Endothelial cell of umbilical vein (primary cell): ENCODE measurements around the gene NKX2-4.
"Not testable (repeated sequence)": the region's sequence is repeated elsewhere in the genome, so short reads cannot be mapped to it uniquely, and the experiment has no call there.

Experiments used
- CTCF ChIP-seq, 2 donors: IDR thresholded peaks; 1 replicate in 1 of 2; 2 replicates in 1 of 2; pipeline ENCODE4 v1.5.1; 2011; ENCODE audit warnings: low read length in 2 of 2, mild to moderate bottlenecking in 2 of 2, moderate library complexity in 2 of 2, control low read depth in 1 of 2, inconsistent platforms in 1 of 2, low read depth in 1 of 2; ENCODE audit not compliant: insufficient read depth in 1 of 2; ENCODE audit errors: extremely low read depth in 1 of 2
- EZH2 ChIP-seq: IDR thresholded peaks from 2 replicates; pipeline ENCODE4 v1.6.1; 2012; ENCODE audit warnings: borderline replicate concordance, low read depth, mild to moderate bottlenecking, moderate library complexity, low read length, inconsistent platforms; ENCODE audit not compliant: severe bottlenecking
- FOS ChIP-seq: IDR thresholded peaks from 2 replicates; pipeline ENCODE4 v1.6.1; 2011; ENCODE audit warnings: mild to moderate bottlenecking, low read length, moderate library complexity, borderline replicate concordance; ENCODE audit not compliant: insufficient read depth
- GATA2 ChIP-seq: IDR thresholded peaks from 2 replicates; pipeline ENCODE4 v1.7.0; 2011; ENCODE audit warnings: low read depth, mild to moderate bottlenecking, moderate library complexity, mixed read lengths, low read length; ENCODE audit not compliant: insufficient read length, insufficient read depth
- MAX ChIP-seq: IDR thresholded peaks from 2 replicates; pipeline ENCODE4 v1.6.1; 2011; ENCODE audit not compliant: insufficient read depth, insufficient read length
- MYC ChIP-seq: IDR thresholded peaks from one replicate; pipeline ENCODE4 v1.6.1; 2011; ENCODE audit warnings: mild to moderate bottlenecking, low read depth, low read length
- POLR2A ChIP-seq: IDR thresholded peaks from 2 replicates; pipeline ENCODE4 v1.6.1; 2012; ENCODE audit warnings: low read depth, mild to moderate bottlenecking, control low read depth, low read length
- POLR2AphosphoS5 ChIP-seq: IDR thresholded peaks from 2 replicates; pipeline ENCODE4 v1.6.1; 2012; ENCODE audit warnings: low read depth, mild to moderate bottlenecking, control low read depth, low read length, moderate library complexity; ENCODE audit not compliant: insufficient read depth

- TF ChIP-seq CTCF (IDR thresholded peaks at IDR 0.05; ENCODE audit: extremely low read depth in 1 of 2, insufficient read depth in 1 of 2, low read depth in 1 of 2, low read length in 2 of 2); GATA2; POLR2A; EZH2; MYC; MAX; FOS; POLR2AphosphoS5: not testable (repeated sequence)
Measured at GRCh38 chr20:21366273-21366672, 31.1 kb downstream of the NKX2-4 start.
